ENCODE measurements around the gene DCST2. TPM values are rescaled to one million over a fixed set of nuclear protein-coding genes. Genes with fewer than 3 reads are reported as not detected.
A peak's percentile ranks its signal among the peaks of the same experiment; 100 is the strongest.
"Not testable (repeated sequence)": the region's sequence is repeated elsewhere in the genome, so short reads cannot be mapped to it uniquely, and the experiment has no call there.

Gene DCST2
- total and polyA plus RNA-seq, 3 experiments from 2014 or later: 0.09 to 0.16 TPM; not detected in 1

DNA sequence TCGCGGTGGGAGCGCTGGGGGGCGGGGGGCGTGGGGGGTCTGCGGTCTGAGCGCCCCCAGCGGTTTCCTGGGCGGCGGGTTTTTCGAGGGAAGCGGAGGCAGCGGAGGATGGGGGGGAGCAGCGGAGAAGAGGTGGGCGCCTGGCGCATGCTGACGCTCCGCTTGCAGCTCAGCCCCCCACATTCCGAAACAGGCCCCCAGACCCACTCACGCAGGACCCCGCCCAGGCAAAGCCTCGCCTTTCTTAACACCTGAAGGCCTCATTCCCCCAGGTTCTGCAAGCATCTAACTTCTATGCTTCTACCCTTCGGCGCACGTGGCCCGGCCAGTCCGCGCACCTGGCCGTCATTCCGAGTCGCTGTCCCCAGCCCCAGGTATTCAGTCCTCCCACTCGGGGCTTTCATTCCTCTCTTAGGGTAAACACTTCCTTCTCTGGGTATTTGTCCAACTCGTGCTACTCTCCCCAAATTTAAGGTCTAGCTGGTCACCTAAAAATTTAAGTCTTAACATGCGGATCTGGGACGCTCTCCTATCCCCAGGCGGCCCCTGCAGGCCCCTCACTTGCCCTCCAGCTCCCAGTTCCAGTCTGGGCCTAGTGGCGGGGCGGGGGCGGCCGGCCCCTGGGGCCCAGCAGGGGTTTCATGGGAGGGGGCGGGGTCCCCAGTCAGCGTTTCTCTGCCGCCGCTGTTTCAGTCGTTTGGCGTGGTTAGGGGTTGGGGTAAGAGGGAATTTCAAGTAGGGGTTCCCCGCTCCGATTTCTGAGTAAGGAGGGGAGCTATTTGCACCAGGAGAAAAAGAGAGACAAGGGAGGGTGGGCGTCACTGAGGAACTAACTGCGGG, 33.8 kb downstream of the DCST2 start:
- peak overlapping the region; percentile 84 for H3K27ac ChIP-seq (ENCODE audit: low read depth, low read length)
- Mint-ChIP-seq H3K36me3 (peaks cover 0 to 6% (median 0%) of the 10 kb centered on the region in 3 donors), H3K27me3 (no peaks in the 10 kb centered on the region), H3K27ac (peak overlapping the region; percentile 79 to 99 (median 94)), H3K9me3 (no peaks in the 10 kb centered on the region), H3K4me1 (peaks cover 30 to 37% (median 33%) of the 10 kb centered on the region in 3 donors), H3K4me3 (peak overlapping the region; percentile 90 to 97 (median 95))
- H3K9me3 ChIP-seq (ENCODE audit: low read length): no peaks in the 10 kb centered on the region
- no peaks in the 10 kb centered on the region for H3K27me3 ChIP-seq (ENCODE audit: insufficient read depth, low read length, poor library complexity, severe bottlenecking)
- POLR2A ChIA-PET: interaction anchor here (0.6 to 2.8 kb wide), 7 partner anchors 14 to 391 kb away, joined by 3 to 16 read pairs (median 4); partner anchors contain the start of genes CKS1B, FLAD1, PBXIP1 and PMVK
- peaks cover 21% of the 10 kb centered on the region for H3K4me1 ChIP-seq (ENCODE audit: insufficient read depth, low read length)
- CTCF ChIA-PET: interaction anchor here (0.6 to 13.6 kb wide), 19 partner anchors 14 to 351 kb away, joined by 4 to 207 read pairs (median 7); partner anchors contain the start of genes CKS1B, FLAD1, PBXIP1 and PMVK
- peak overlapping the region; percentile 66 for H3K4me3 ChIP-seq (ENCODE audit: low read length)
- no peaks in the 10 kb centered on the region for H3K36me3 ChIP-seq (ENCODE audit: insufficient read depth, low read length)
- peak in 3 of 5 donors; percentile 21 to 64 (median 29) for DNase-seq

GRCh38 chr1:154998818-154999570, 34.6 kb downstream of the DCST2 start:
- Histone ChIP-seq H3K4me3 (ENCODE audit: low read length) (peak overlapping the region; percentile 29), H3K4me1 (ENCODE audit: insufficient read depth, low read length) (peaks cover 13% of the 10 kb centered on the region), H3K36me3 (ENCODE audit: insufficient read depth, low read length) (no peaks in the 10 kb centered on the region), H3K9me3 (ENCODE audit: low read length) (no peaks in the 10 kb centered on the region), H3K27me3 (ENCODE audit: insufficient read depth, low read length, poor library complexity, severe bottlenecking) (no peaks in the 10 kb centered on the region), H3K27ac (ENCODE audit: low read depth, low read length) (peak overlapping the region; percentile 84)
- peaks cover 0 to 7% (median 0%) of the 10 kb centered on the region in 3 donors for H3K36me3 Mint-ChIP-seq
- peak in 4 of 5 donors; percentile 47 to 72 (median 56) for DNase-seq
- ChIA-PET CTCF (interaction anchor here (0.7 to 13.6 kb wide), 23 partner anchors 13 to 86 kb away, joined by 3 to 207 read pairs (median 6); partner anchors contain the start of genes ADAM15, CKS1B, FLAD1 and PBXIP1), POLR2A (interaction anchor here (0.5 to 2.1 kb wide), 7 partner anchors 15 to 390 kb away, joined by 3 to 11 read pairs (median 6); partner anchors contain the start of genes CKS1B, FLAD1 and PBXIP1)
- peaks cover 23 to 29% (median 26%) of the 10 kb centered on the region in 3 donors for H3K4me1 Mint-ChIP-seq
- peak overlapping the region; percentile 77 to 97 (median 83) for H3K4me3 Mint-ChIP-seq
- no peaks in the 10 kb centered on the region for H3K27me3 Mint-ChIP-seq
- peak overlapping the region; percentile 89 to 97 (median 92) for H3K27ac Mint-ChIP-seq
- H3K9me3 Mint-ChIP-seq: no peaks in the 10 kb centered on the region

DNA sequence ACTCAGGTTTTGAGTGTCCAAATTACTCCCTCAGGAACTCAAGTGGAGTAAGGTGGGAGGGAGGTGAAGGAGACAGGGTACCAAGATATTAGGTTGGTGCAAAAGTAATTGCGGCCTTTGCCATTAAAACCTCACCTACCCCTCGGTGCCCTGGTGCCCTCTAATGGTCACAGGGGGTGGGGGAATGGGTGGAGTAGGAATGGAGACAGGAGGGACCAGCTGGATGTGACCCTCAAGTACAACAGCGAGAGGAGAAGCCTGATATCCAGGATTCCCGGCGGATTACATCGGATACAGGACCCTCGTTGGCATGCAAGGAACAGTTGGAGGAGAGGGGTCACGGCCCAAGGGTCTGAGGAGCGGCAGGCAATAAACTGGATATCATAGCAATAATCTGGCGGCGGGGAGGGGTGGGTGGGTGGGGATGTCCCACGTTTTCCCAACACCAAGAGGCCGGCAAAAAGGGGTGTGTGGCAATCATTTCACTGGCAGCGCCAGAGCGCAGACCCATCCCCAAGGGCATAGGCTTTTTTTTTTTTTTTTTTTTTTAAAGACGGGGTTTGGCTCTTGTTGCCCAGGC, 35.3 kb downstream of the DCST2 start:
- ChIA-PET CTCF (interaction anchor here (0.7 to 13.6 kb wide), 22 partner anchors 13 to 76 kb away, joined by 3 to 207 read pairs (median 6); partner anchors contain the start of genes ADAM15, CKS1B, FLAD1 and PBXIP1), POLR2A (interaction anchor here (0.7 to 2.1 kb wide), 3 partner anchors 23 to 47 kb away, joined by 6 to 11 read pairs (median 7); partner anchors contain the start of genes CKS1B and PBXIP1)
- peak in 1 of 5 donors; percentile 26 for DNase-seq
- Histone ChIP-seq H3K4me1 (ENCODE audit: insufficient read depth, low read length) (peaks cover 12% of the 10 kb centered on the region), H3K27me3 (ENCODE audit: insufficient read depth, low read length, poor library complexity, severe bottlenecking) (no peaks in the 10 kb centered on the region), H3K36me3 (ENCODE audit: insufficient read depth, low read length) (no peaks in the 10 kb centered on the region), H3K27ac (ENCODE audit: low read depth, low read length) (no peak overlapping the region), H3K4me3 (ENCODE audit: low read length) (no peak overlapping the region), H3K9me3 (ENCODE audit: low read length) (no peaks in the 10 kb centered on the region)
- no peaks in the 10 kb centered on the region for H3K27me3 Mint-ChIP-seq
- peaks cover 0 to 5% (median 0%) of the 10 kb centered on the region in 3 donors for H3K36me3 Mint-ChIP-seq
- H3K4me3 Mint-ChIP-seq: peak overlapping the region in 5 of 7 donors; percentile 41 to 97 (median 44)
- H3K9me3 Mint-ChIP-seq: no peaks in the 10 kb centered on the region
- peaks cover 18 to 23% (median 22%) of the 10 kb centered on the region in 3 donors for H3K4me1 Mint-ChIP-seq
- peak overlapping the region in 3 of 8 donors; percentile 9 to 94 (median 92) for H3K27ac Mint-ChIP-seq

DNA sequence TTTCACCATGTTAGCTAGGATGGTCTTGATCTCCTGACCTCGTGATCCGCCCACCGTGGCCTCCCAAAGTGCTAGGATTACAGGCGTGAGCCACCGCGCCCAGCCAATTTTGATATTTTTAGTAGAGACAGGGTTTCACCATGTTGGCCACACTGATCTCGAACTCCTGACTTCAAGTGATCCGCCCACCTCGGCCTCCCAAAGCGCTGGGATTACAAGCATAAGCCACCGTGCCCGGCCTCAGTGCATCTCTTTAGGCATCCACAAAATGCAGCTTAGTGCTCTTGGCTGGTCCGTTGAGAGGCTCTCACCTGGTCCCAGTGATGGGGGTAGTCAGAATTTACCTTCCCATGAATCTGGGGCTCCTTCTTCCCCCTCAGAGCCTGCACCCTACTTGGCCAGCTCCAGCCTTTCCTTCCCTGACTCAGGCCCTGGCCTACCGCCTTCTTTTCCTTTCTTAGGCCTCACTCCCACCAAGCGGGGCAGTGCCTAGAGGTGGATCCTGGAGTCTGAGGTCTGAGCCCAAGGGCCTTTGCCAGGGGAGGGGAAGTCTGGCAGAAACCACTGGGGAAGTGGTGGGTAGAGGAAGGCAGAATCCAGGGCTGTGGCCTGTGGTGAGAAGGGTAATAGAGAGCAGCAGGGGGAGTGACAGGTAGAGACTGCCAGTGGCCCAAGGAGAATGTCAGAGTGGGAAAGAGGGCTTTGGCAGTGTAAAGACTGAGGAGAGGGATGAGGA, 36.4 kb downstream of the DCST2 start:
- Mint-ChIP-seq H3K4me1 (peaks cover 18 to 22% (median 22%) of the 10 kb centered on the region in 3 donors), H3K27me3 (no peaks in the 10 kb centered on the region), H3K27ac (peak overlapping the region in 3 of 8 donors; percentile 66 to 88 (median 68)), H3K36me3 (peaks cover 0 to 10% (median 0%) of the 10 kb centered on the region in 3 donors), H3K9me3 (no peaks in the 10 kb centered on the region), H3K4me3 (peak overlapping the region in 1 of 7 donors; percentile 64)
- no peaks in the 10 kb centered on the region for H3K9me3 ChIP-seq (ENCODE audit: low read length)
- POLR2A ChIA-PET: interaction anchor here (1.1 kb wide), 1 partner anchor 37 kb away, joined by 3 read pairs; no protein-coding TSS in a partner anchor
- no peak overlapping the region for H3K4me3 ChIP-seq (ENCODE audit: low read length)
- DNase-seq: peak in 1 of 5 donors; percentile 26
- CTCF ChIA-PET: interaction anchor here (1.2 to 13.6 kb wide), 5 partner anchors 11 to 61 kb away, joined by 3 to 207 read pairs (median 10); partner anchors contain the start of genes FLAD1, PBXIP1 and PMVK
- H3K36me3 ChIP-seq (ENCODE audit: insufficient read depth, low read length): no peaks in the 10 kb centered on the region
- H3K4me1 ChIP-seq (ENCODE audit: insufficient read depth, low read length): peaks cover 12% of the 10 kb centered on the region
- H3K27ac ChIP-seq (ENCODE audit: low read depth, low read length): no peak overlapping the region
- H3K27me3 ChIP-seq (ENCODE audit: insufficient read depth, low read length, poor library complexity, severe bottlenecking): no peaks in the 10 kb centered on the region

GRCh38 chr1:154995301-154995983, 38.1 kb downstream of the DCST2 start:
- not testable (repeated sequence) for H3K36me3 ChIP-seq (ENCODE audit: insufficient read depth, low read length); H3K9me3 Mint-ChIP-seq; H3K27me3 Mint-ChIP-seq; H3K9me3 ChIP-seq (ENCODE audit: low read length); H3K27me3 ChIP-seq (ENCODE audit: insufficient read depth, low read length, poor library complexity, severe bottlenecking); H3K4me3 ChIP-seq (ENCODE audit: low read length)
- Histone ChIP-seq H3K4me1 (ENCODE audit: insufficient read depth, low read length) (peaks cover 12% of the 10 kb centered on the region), H3K27ac (ENCODE audit: low read depth, low read length) (peak overlapping the region; percentile 32)
- CTCF ChIA-PET: interaction anchor here (0.7 to 13.6 kb wide), 6 partner anchors 10 to 59 kb away, joined by 3 to 207 read pairs (median 10); partner anchors contain the start of genes FLAD1, PBXIP1, PMVK and PYGO2
- DNase-seq: peak in 1 of 5 donors; percentile 45
- POLR2A ChIA-PET: interaction anchor here (0.7 to 2.3 kb wide), 2 partner anchors 12 to 63 kb away, joined by 7 to 8 read pairs; partner anchors contain the start of gene FLAD1
- Mint-ChIP-seq H3K4me1 (peaks cover 18 to 22% (median 22%) of the 10 kb centered on the region in 3 donors), H3K27ac (peak overlapping the region in 2 of 8 donors; percentile 1 to 12), H3K36me3 (peaks cover 0 to 16% (median 0%) of the 10 kb centered on the region in 3 donors), H3K4me3 (peak overlapping the region in 1 of 7 donors; percentile 18)

DNA sequence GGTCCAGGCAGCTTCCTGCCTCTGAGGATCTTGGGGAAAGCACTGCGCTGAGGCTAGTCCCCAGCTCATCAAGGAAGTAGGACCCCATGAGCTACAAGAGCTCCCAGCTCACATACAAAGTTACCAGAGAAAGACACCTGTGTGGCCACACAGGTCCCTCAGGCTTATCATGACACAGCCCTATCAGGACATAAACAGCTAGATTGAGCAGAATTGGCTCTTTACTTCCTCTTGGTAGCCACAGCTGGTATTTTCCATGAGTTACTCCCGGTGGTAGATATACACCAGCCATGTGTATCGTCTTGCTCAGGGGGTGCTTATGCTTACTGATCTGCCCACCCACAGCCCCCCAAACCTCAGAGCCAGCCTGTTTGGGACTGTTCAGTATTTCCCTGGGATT, 39.0 kb downstream of the DCST2 start:
- CTCF ChIA-PET: interaction anchor here (1.0 to 13.6 kb wide), 7 partner anchors 9 to 58 kb away, joined by 3 to 207 read pairs (median 3); partner anchors contain the start of genes FLAD1 and PMVK
- H3K27ac Mint-ChIP-seq: peak overlapping the region in 1 of 8 donors; percentile 13
- H3K9me3 Mint-ChIP-seq: no peaks in the 10 kb centered on the region
- H3K27ac ChIP-seq (ENCODE audit: low read depth, low read length): peak overlapping the region; percentile 32
- H3K4me1 ChIP-seq (ENCODE audit: insufficient read depth, low read length): peaks cover 14% of the 10 kb centered on the region
- peaks cover 15 to 22% (median 18%) of the 10 kb centered on the region in 3 donors for H3K4me1 Mint-ChIP-seq
- no peaks in the 10 kb centered on the region for H3K27me3 ChIP-seq (ENCODE audit: insufficient read depth, low read length, poor library complexity, severe bottlenecking)
- peaks cover 0 to 25% (median 0%) of the 10 kb centered on the region in 3 donors for H3K36me3 Mint-ChIP-seq
- H3K4me3 Mint-ChIP-seq: peak overlapping the region in 1 of 7 donors; percentile 9
- peaks cover 9% of the 10 kb centered on the region for H3K36me3 ChIP-seq (ENCODE audit: insufficient read depth, low read length)
- POLR2A ChIA-PET: interaction anchor here (2.3 kb wide), 1 partner anchor 11 kb away, joined by 7 read pairs; the partner anchor contains the start of gene FLAD1
- H3K9me3 ChIP-seq (ENCODE audit: low read length): no peaks in the 10 kb centered on the region
- no peaks in the 10 kb centered on the region for H3K27me3 Mint-ChIP-seq
- peak in 1 of 5 donors; percentile 38 for DNase-seq
- no peak overlapping the region for H3K4me3 ChIP-seq (ENCODE audit: low read length)

Measured in CD8-positive, alpha-beta memory T cell (primary cell).